IPS-18a (cell line): ENCODE data around the gene ADGRF4.

Experiments
- H3K27ac ChIP-seq: one replicate; pipeline ENCODE4 v1.5.1; 2013; ENCODE audit warnings: low read length
- H3K27me3 ChIP-seq: one replicate; pipeline ENCODE4 v1.6.1; 2013; ENCODE audit warnings: mild to moderate bottlenecking, low read length; ENCODE audit not compliant: control insufficient read depth, insufficient read depth
- H3K36me3 ChIP-seq: one replicate; pipeline ENCODE4 v1.6.1; 2013; ENCODE audit warnings: low read depth, low read length; ENCODE audit not compliant: control insufficient read depth
- H3K4me1 ChIP-seq: one replicate; pipeline ENCODE4 v1.6.1; 2013; ENCODE audit warnings: low read depth, low read length; ENCODE audit not compliant: control insufficient read depth
- H3K4me3 ChIP-seq: one replicate; pipeline ENCODE4 v1.5.1; 2013; ENCODE audit warnings: low read length
- H3K9ac ChIP-seq: one replicate; pipeline ENCODE4 v1.6.1; 2013; ENCODE audit warnings: mild to moderate bottlenecking, low read length, moderate library complexity
- H3K9me3 ChIP-seq: one replicate; pipeline ENCODE4 v1.6.1; 2013; ENCODE audit warnings: low read depth, low read length; ENCODE audit not compliant: control insufficient read depth

The ADGRF4 gene

GRCh38 chr6:47687432-47687831, 10.9 kb upstream of the ADGRF4 start:
- Histone ChIP-seq H3K9me3 (no peaks in the 10 kb centered on the region), H3K4me1 (no peaks in the 10 kb centered on the region), H3K36me3 (no peaks in the 10 kb centered on the region), H3K4me3 (no peak overlapping the region), H3K27me3 (no peaks in the 10 kb centered on the region), H3K9ac (no peak overlapping the region), H3K27ac (no peak overlapping the region)

- H3K4me3 ChIP-seq = no peak overlapping the region
- H3K27me3 ChIP-seq = no peaks in the 10 kb centered on the region
- no peak overlapping the region for H3K27ac ChIP-seq
- no peaks in the 10 kb centered on the region for H3K4me1 ChIP-seq
- no peaks in the 10 kb centered on the region for H3K36me3 ChIP-seq
- H3K9ac ChIP-seq = no peak overlapping the region
- no peaks in the 10 kb centered on the region for H3K9me3 ChIP-seq
These were observed 8.2 kb upstream of the ADGRF4 start for GRCh38 chr6:47690214-47690613.

GRCh38 chr6:47690791-47691190, 7.6 kb upstream of the ADGRF4 start:
- no peaks in the 10 kb centered on the region for H3K9me3 ChIP-seq
- no peak overlapping the region for H3K4me3 ChIP-seq
- no peak overlapping the region for H3K9ac ChIP-seq
- no peaks in the 10 kb centered on the region for H3K27me3 ChIP-seq
- H3K36me3 ChIP-seq = no peaks in the 10 kb centered on the region
- H3K4me1 ChIP-seq = no peaks in the 10 kb centered on the region
- H3K27ac ChIP-seq = no peak overlapping the region

GRCh38 chr6:47697925-47698324, 455 bp upstream of the ADGRF4 start:
- peaks cover 7% of the 10 kb centered on the region for H3K4me1 ChIP-seq
- H3K9ac ChIP-seq = no peak overlapping the region
- H3K27ac ChIP-seq = no peak overlapping the region
- H3K27me3 ChIP-seq = no peaks in the 10 kb centered on the region
- H3K4me3 ChIP-seq = no peak overlapping the region
- no peaks in the 10 kb centered on the region for H3K9me3 ChIP-seq
- no peaks in the 10 kb centered on the region for H3K36me3 ChIP-seq

GRCh38 chr6:47700053-47700452, 1.7 kb downstream of the ADGRF4 start:
- Histone ChIP-seq H3K4me1 (peaks cover 7% of the 10 kb centered on the region), H3K27me3 (no peaks in the 10 kb centered on the region), H3K9ac (no peak overlapping the region), H3K27ac (no peak overlapping the region), H3K4me3 (no peak overlapping the region), H3K36me3 (no peaks in the 10 kb centered on the region), H3K9me3 (no peaks in the 10 kb centered on the region)

GRCh38 chr6:47700596-47700995, 2.2 kb downstream of the ADGRF4 start:
- no peaks in the 10 kb centered on the region for H3K9me3 ChIP-seq
- H3K27ac ChIP-seq = no peak overlapping the region
- H3K9ac ChIP-seq = no peak overlapping the region
- no peaks in the 10 kb centered on the region for H3K27me3 ChIP-seq
- H3K36me3 ChIP-seq = no peaks in the 10 kb centered on the region
- H3K4me1 ChIP-seq = peaks cover 7% of the 10 kb centered on the region
- H3K4me3 ChIP-seq = no peak overlapping the region

- no peaks in the 10 kb centered on the region for H3K9me3 ChIP-seq
- peaks cover 7% of the 10 kb centered on the region for H3K4me1 ChIP-seq
- H3K27ac ChIP-seq = no peak overlapping the region
- no peak overlapping the region for H3K9ac ChIP-seq
- no peaks in the 10 kb centered on the region for H3K27me3 ChIP-seq
- H3K4me3 ChIP-seq = no peak overlapping the region
- H3K36me3 ChIP-seq = no peaks in the 10 kb centered on the region
These were observed 3.0 kb downstream of the ADGRF4 start for GRCh38 chr6:47701363-47701762.

- no peaks in the 10 kb centered on the region for H3K4me1 ChIP-seq
- no peak overlapping the region for H3K27ac ChIP-seq
- H3K27me3 ChIP-seq = no peaks in the 10 kb centered on the region
- no peaks in the 10 kb centered on the region for H3K36me3 ChIP-seq
- H3K9me3 ChIP-seq = no peaks in the 10 kb centered on the region
- H3K9ac ChIP-seq = no peak overlapping the region
- H3K4me3 ChIP-seq = no peak overlapping the region
These were observed 10.8 kb downstream of the ADGRF4 start for GRCh38 chr6:47709160-47709559.

GRCh38 chr6:47710295-47710694, 11.9 kb downstream of the ADGRF4 start:
- no peaks in the 10 kb centered on the region for H3K27me3 ChIP-seq
- no peak overlapping the region for H3K4me3 ChIP-seq
- H3K9me3 ChIP-seq = no peaks in the 10 kb centered on the region
- H3K27ac ChIP-seq = no peak overlapping the region
- no peaks in the 10 kb centered on the region for H3K4me1 ChIP-seq
- no peaks in the 10 kb centered on the region for H3K36me3 ChIP-seq
- H3K9ac ChIP-seq = no peak overlapping the region

GRCh38 chr6:47713200-47713599, 14.8 kb downstream of the ADGRF4 start:
- no peaks in the 10 kb centered on the region for H3K4me1 ChIP-seq
- no peaks in the 10 kb centered on the region for H3K36me3 ChIP-seq

GRCh38 chr6:47714802-47715201, 16.4 kb downstream of the ADGRF4 start:
- no peaks in the 10 kb centered on the region for H3K27me3 ChIP-seq
- no peaks in the 10 kb centered on the region for H3K36me3 ChIP-seq
- H3K9me3 ChIP-seq = no peaks in the 10 kb centered on the region
- no peak overlapping the region for H3K9ac ChIP-seq
- H3K4me3 ChIP-seq = no peak overlapping the region
- H3K4me1 ChIP-seq = no peaks in the 10 kb centered on the region
- no peak overlapping the region for H3K27ac ChIP-seq

More at GRCh38 chr6:47713200-47713599, 14.8 kb downstream of the ADGRF4 start:
- no peak overlapping the region for H3K4me3 ChIP-seq
- H3K9ac ChIP-seq = no peak overlapping the region
- H3K27ac ChIP-seq = no peak overlapping the region
- H3K27me3 ChIP-seq = no peaks in the 10 kb centered on the region
- no peaks in the 10 kb centered on the region for H3K9me3 ChIP-seq

GRCh38 chr6:47715782-47716181, 17.4 kb downstream of the ADGRF4 start:
- H3K4me1 ChIP-seq = no peaks in the 10 kb centered on the region
- no peak overlapping the region for H3K9ac ChIP-seq
- H3K4me3 ChIP-seq = no peak overlapping the region
- no peaks in the 10 kb centered on the region for H3K36me3 ChIP-seq
- H3K27me3 ChIP-seq = no peaks in the 10 kb centered on the region
- H3K9me3 ChIP-seq = no peaks in the 10 kb centered on the region
- no peak overlapping the region for H3K27ac ChIP-seq
